A549 (cell line): Measurements from ENCODE around the gene NEK11. TPM values are rescaled to one million over a fixed set of nuclear protein-coding genes. Genes with fewer than 3 reads are reported as not detected.

Experiments
- ATAC-seq, 2 experiments: fragments of 200-7000 bp in 1 of 2; fragments of >200 bp in 1 of 2; cut with Nextera tagmentation in 1 of 2; cut with Tn5 transposase in 1 of 2; 3 replicates each; pipeline versions ENCODE4 v1.8.0 to v1.9.1; 2018 to 2020; ENCODE audit warnings: mild to moderate bottlenecking in 1 of 2, moderate library complexity in 1 of 2
- CTCF ChIA-PET: fragments of 300-600 bp; sonication (Branson Sonifier 250); formaldehyde crosslinking; extraction: SDS; loops from one replicate; lab custom pipeline; 2021; ENCODE audit warnings: antibody characterized with exemption, inconsistent platforms; lab: Yijun Ruan, JAX
- POLR2A ChIA-PET: fragments of 350-600 bp; formaldehyde crosslinking; extraction: SDS; loops from one replicate; lab custom pipeline; 2021; ENCODE audit warnings: antibody characterized with exemption, inconsistent platforms; lab: Yijun Ruan, JAX
- DNase-seq, 2 experiments: peaks; one replicate each; pipeline versions ENCODE4 v3.0.0 to v3.0.0-alpha.2; 2011 to 2016; ENCODE audit warnings: low read depth in 1 of 2, low spot score in 1 of 2
- FAIRE-seq: peaks from 2 replicates; lab custom pipeline; 2011; peaks lifted over from hg19 to GRCh38; lab: Jason Lieb, UNC
- H3K27ac ChIP-seq, 2 experiments: fragments of >200 bp; sonication (Bioruptor Twin); formaldehyde crosslinking; 3 replicates each; pipeline ENCODE4 v1.5.1; 2016 to 2017
- H3K4me1 ChIP-seq: fragments of >200 bp; sonication (Bioruptor Twin); formaldehyde crosslinking; 3 replicates; pipeline ENCODE4 v1.6.1; 2016
- H3K4me2 ChIP-seq: fragments of >200 bp; sonication (Bioruptor Twin); formaldehyde crosslinking; 3 replicates; pipeline ENCODE4 v1.6.1; 2016
- H3K4me3 ChIP-seq: fragments of >200 bp; sonication (Bioruptor Twin); formaldehyde crosslinking; 3 replicates; pipeline ENCODE4 v1.5.1; 2016
- H3K9me3 ChIP-seq: fragments of >200 bp; sonication (Bioruptor Twin); formaldehyde crosslinking; 3 replicates; pipeline ENCODE4 v1.6.1; 2016
- BCL3 ChIP-seq: fragments of >200 bp; sonication (Bioruptor Twin); formaldehyde crosslinking; IDR thresholded peaks from 3 replicates; pipeline ENCODE4 v1.6.1; 2016
- CHD2 ChIP-seq: fragments of 150-350 bp; IDR thresholded peaks from 2 replicates; pipeline ENCODE4 v1.6.1; 2014; ENCODE audit warnings: low read length; ENCODE audit not compliant: partially characterized antibody
- CHD4 ChIP-seq: fragments of 200-600 bp; sonication (generic); IDR thresholded peaks from 2 replicates; pipeline ENCODE4 v1.6.1; 2016; ENCODE audit warnings: antibody characterized with exemption, mild to moderate bottlenecking, borderline replicate concordance
- CTCF ChIP-seq: fragments of >200 bp; sonication (Bioruptor Twin); formaldehyde crosslinking; IDR thresholded peaks from 3 replicates; pipeline ENCODE4 v1.5.1; 2016
- EHMT2 ChIP-seq: fragments of 200-600 bp; sonication (generic); IDR thresholded peaks from 2 replicates; pipeline ENCODE4 v1.6.1; 2016; ENCODE audit warnings: antibody characterized with exemption, low read depth, mild to moderate bottlenecking, moderate library complexity
- EP300 ChIP-seq, 2 experiments: fragments of >200 bp; sonication (Bioruptor Twin); formaldehyde crosslinking; IDR thresholded peaks; 2 replicates in 1 of 2; 3 replicates in 1 of 2; pipeline ENCODE4 v1.6.1; 2016 to 2017
- ESRRA ChIP-seq: fragments of 150-350 bp; IDR thresholded peaks from 2 replicates; pipeline ENCODE4 v1.6.1; 2014; ENCODE audit warnings: mild to moderate bottlenecking, low read length, borderline replicate concordance
- FOSB ChIP-seq: fragments of 250-450 bp; sonication (Bioruptor Pico); IDR thresholded peaks from 2 replicates; pipeline ENCODE4 v1.5.0; 2020; ENCODE audit warnings: mild to moderate bottlenecking, moderate library complexity
- GATA3 ChIP-seq: IDR thresholded peaks from 2 replicates; pipeline ENCODE4 v1.6.1; 2012; ENCODE audit warnings: borderline replicate concordance
- HDAC2 ChIP-seq: fragments of 200-600 bp; sonication (generic); IDR thresholded peaks from 2 replicates; pipeline ENCODE4 v1.6.1; 2016
- KDM1A ChIP-seq: fragments of 200-600 bp; sonication (generic); IDR thresholded peaks from 2 replicates; pipeline ENCODE4 v1.6.1; 2016; ENCODE audit warnings: low read depth, mild to moderate bottlenecking
- KDM5A ChIP-seq: fragments of 200-600 bp; sonication (generic); IDR thresholded peaks from 2 replicates; pipeline ENCODE4 v1.6.1; 2016; ENCODE audit warnings: antibody characterized with exemption, mild to moderate bottlenecking
- MAX ChIP-seq: IDR thresholded peaks from 2 replicates; pipeline ENCODE4 v1.6.1; 2012
- NR3C1 ChIP-seq: fragments of >200 bp; sonication (Bioruptor Twin); formaldehyde crosslinking; IDR thresholded peaks from 3 replicates; pipeline ENCODE4 v1.6.1; 2017
- POLR2A ChIP-seq: IDR thresholded peaks from 2 replicates; pipeline ENCODE4 v1.6.1; 2012; ENCODE audit warnings: mild to moderate bottlenecking, low read length
- RAD21 ChIP-seq, 2 experiments: fragments of >200 bp in 1 of 2; sonication (Bioruptor Twin) in 1 of 2; formaldehyde crosslinking in 1 of 2; IDR thresholded peaks in 1 of 2; conservative IDR thresholded peaks in 1 of 2; 2 replicates in 1 of 2; 3 replicates in 1 of 2; pipeline ENCODE4 v1.6.1; 2012 to 2018; ENCODE audit warnings: inconsistent platforms in 1 of 2
- RARB ChIP-seq: fragments of 250-450 bp; sonication (Bioruptor Pico); IDR thresholded peaks from 2 replicates; pipeline ENCODE4 v1.8.0; 2021; ENCODE audit warnings: mild to moderate bottlenecking, moderate library complexity
- RCOR1 ChIP-seq: fragments of 150-350 bp; IDR thresholded peaks from 2 replicates; pipeline ENCODE4 v1.6.1; 2014; ENCODE audit warnings: antibody characterized with exemption, low read length, low read depth
- REST ChIP-seq: fragments of 200-600 bp; sonication (generic); IDR thresholded peaks from 2 replicates; pipeline ENCODE4 v1.6.1; 2016; ENCODE audit warnings: antibody characterized with exemption, mild to moderate bottlenecking, moderate library complexity
- SMC3 ChIP-seq: fragments of >200 bp; sonication (Bioruptor Twin); formaldehyde crosslinking; IDR thresholded peaks from 3 replicates; pipeline ENCODE4 v1.6.1; 2018; ENCODE audit warnings: inconsistent platforms
- TFCP2L1 ChIP-seq: fragments of 250-450 bp; sonication (Bioruptor Pico); IDR thresholded peaks from 2 replicates; pipeline ENCODE4 v1.5.0; 2021; ENCODE audit warnings: mild to moderate bottlenecking
- ZFP36 ChIP-seq: fragments of 450-650 bp; IDR thresholded peaks from 2 replicates; pipeline ENCODE4 v1.6.1; 2014; ENCODE audit warnings: borderline replicate concordance; ENCODE audit not compliant: partially characterized antibody
- ZSCAN20 ChIP-seq: fragments of 250-450 bp; sonication (Bioruptor Pico); IDR thresholded peaks from 2 replicates; pipeline ENCODE4 v1.8.0; 2022; ENCODE audit warnings: mild to moderate bottlenecking, moderate library complexity
- WGBS: methylation state at CpG from one replicate; pipeline ENCODE4 v1.1.6; 2017; ENCODE audit errors: missing lambda C conversion rate; 5-methylcytosine and 5-hydroxymethylcytosine counted together
- polyA plus RNA-seq, 4 experiments: library from polyadenylated mRNA; depleted of rRNA in 3 of 4; stranded (reverse); fragments of >200 nt; fragmentation: RNase III in 1 of 4; extraction: RNeasy Plus Mini Kit Qiagen cat#74134 plus additional on column Dnase treatment in 1 of 4; gene quantifications; 2 replicates in 3 of 4; 3 replicates in 1 of 4; pipeline ENCODE4 v1.2.3, GENCODE V29; 2011 to 2017

NEK11 gene
- polyA plus RNA-seq, 2 of the 4 experiments (the other 2 are of a cell fraction): 5.8 to 8.9 TPM

GRCh38 chr3:131141770-131142169 lies 115.1 kb downstream of the NEK11 start:
- no peaks in the 10 kb centered on the region for H3K4me1 ChIP-seq
- POLR2A ChIA-PET: no interaction called here
- no peak overlapping the region for H3K4me2 ChIP-seq
- H3K4me3 ChIP-seq: no peak overlapping the region
- H3K9me3 ChIP-seq: no peaks in the 10 kb centered on the region
- TF ChIP-seq GATA3: no peak
- TF ChIP-seq MAX: no peak
- TF ChIP-seq REST: no peak
- TF ChIP-seq ZSCAN20: no peak
- no peak for TF ChIP-seq CHD4
- no peak for TF ChIP-seq CHD2
- TF ChIP-seq TFCP2L1 (CRISPR knock-in tag): no peak
- no peak for TF ChIP-seq EHMT2
- TF ChIP-seq NR3C1: no peak
- TF ChIP-seq CTCF: no peak
- no peak for TF ChIP-seq KDM5A
- no peak for FAIRE-seq
- CTCF ChIA-PET: interaction anchor here (1.1 kb wide), 1 partner anchor 108 kb away, joined by 3 read pairs; no protein-coding TSS in a partner anchor
- no peak for ATAC-seq
- 91% methylated on average over 2 of the region's 2 CpGs for WGBS
- no peak overlapping the region for H3K27ac ChIP-seq
- no peak for DNase-seq

GRCh38 chr3:131142580-131142979 lies 115.9 kb downstream of the NEK11 start:
- CTCF ChIA-PET: interaction anchor here (1.1 kb wide), 1 partner anchor 109 kb away, joined by 3 read pairs; no protein-coding TSS in a partner anchor
- Histone ChIP-seq H3K27ac (no peak overlapping the region), H3K9me3 (no peaks in the 10 kb centered on the region), H3K4me1 (no peaks in the 10 kb centered on the region), H3K4me3 (no peak overlapping the region), H3K4me2 (no peak overlapping the region)
- POLR2A ChIA-PET: no interaction called here
- DNase-seq (no peak), FAIRE-seq (no peak), ATAC-seq (no peak)
- TF ChIP-seq EHMT2 (no peak), ESRRA (no peak), CHD2 (no peak), GATA3 (no peak), BCL3 (no peak), TFCP2L1 (CRISPR knock-in tag) (no peak), RARB (CRISPR knock-in tag) (no peak), FOSB (CRISPR knock-in tag) (no peak), RCOR1 (no peak), EP300 (IDR thresholded peaks at IDR 0.05) (no peak), KDM1A (no peak), RAD21 (conservative IDR thresholded peaks at IDR 0.05 in 1 of 2, IDR thresholded peaks at IDR 0.05 in 1 of 2) (no peak), ZFP36 (no peak), SMC3 (no peak), HDAC2 (no peak), CHD4 (no peak), POLR2A (no peak), REST (no peak), ZSCAN20 (no peak)
- WGBS: 87% methylated on average over 1 of the region's 1 CpG
